Measurements from ENCODE around the gene ABCC1.
"Not testable (repeated sequence)": the region's sequence is repeated elsewhere in the genome, so short reads cannot be mapped to it uniquely, and the experiment has no call there.

The ABCC1 gene

GRCh38 chr16:16166949-16167348 lies 217.5 kb downstream of the ABCC1 start:
- no peak for DNase-seq

- DNase-seq: no peak
Measured at GRCh38 chr16:16167927-16168326, 218.5 kb downstream of the ABCC1 start.

- no peak for DNase-seq
Measured at GRCh38 chr16:16168431-16168830, 219.0 kb downstream of the ABCC1 start.

GRCh38 chr16:16169615-16170014 lies 220.2 kb downstream of the ABCC1 start:
- no peak for DNase-seq

- DNase-seq: no peak
Measured at GRCh38 chr16:16171332-16171919, 222.0 kb downstream of the ABCC1 start.

- no peak for DNase-seq
Measured at GRCh38 chr16:16172991-16173390, 223.6 kb downstream of the ABCC1 start.

- DNase-seq: peak; percentile 12
Measured at GRCh38 chr16:16175296-16175695, 225.9 kb downstream of the ABCC1 start.

GRCh38 chr16:16176328-16176727 lies 226.9 kb downstream of the ABCC1 start:
- no peak for DNase-seq

- no peak for DNase-seq
Measured at GRCh38 chr16:16178455-16179162, 229.2 kb downstream of the ABCC1 start.

- DNase-seq: not testable (repeated sequence)
Measured at GRCh38 chr16:16181748-16182147, 232.3 kb downstream of the ABCC1 start.

GRCh38 chr16:16182918-16183317 lies 233.5 kb downstream of the ABCC1 start:
- no peak for DNase-seq

- DNase-seq: no peak
Measured at GRCh38 chr16:16183562-16183961, 234.1 kb downstream of the ABCC1 start.

- DNase-seq: no peak
Measured at GRCh38 chr16:16184594-16184993, 235.2 kb downstream of the ABCC1 start.

GRCh38 chr16:16185095-16185494 lies 235.7 kb downstream of the ABCC1 start:
- DNase-seq: no peak

- no peak for DNase-seq
Measured at GRCh38 chr16:16186820-16187219, 237.4 kb downstream of the ABCC1 start.

GRCh38 chr16:16188827-16189226 lies 239.4 kb downstream of the ABCC1 start:
- DNase-seq: no peak

- no peak for DNase-seq
Measured at GRCh38 chr16:16189842-16190241, 240.4 kb downstream of the ABCC1 start.

- no peak for DNase-seq
Measured at GRCh38 chr16:16190546-16190945, 241.1 kb downstream of the ABCC1 start.

GRCh38 chr16:16190966-16191365 lies 241.6 kb downstream of the ABCC1 start:
- not testable (repeated sequence) for DNase-seq

GRCh38 chr16:16191493-16192167 lies 242.2 kb downstream of the ABCC1 start:
- DNase-seq: no peak
